ENCODE results near the gene PLAC9.

PLAC9 gene

DNA sequence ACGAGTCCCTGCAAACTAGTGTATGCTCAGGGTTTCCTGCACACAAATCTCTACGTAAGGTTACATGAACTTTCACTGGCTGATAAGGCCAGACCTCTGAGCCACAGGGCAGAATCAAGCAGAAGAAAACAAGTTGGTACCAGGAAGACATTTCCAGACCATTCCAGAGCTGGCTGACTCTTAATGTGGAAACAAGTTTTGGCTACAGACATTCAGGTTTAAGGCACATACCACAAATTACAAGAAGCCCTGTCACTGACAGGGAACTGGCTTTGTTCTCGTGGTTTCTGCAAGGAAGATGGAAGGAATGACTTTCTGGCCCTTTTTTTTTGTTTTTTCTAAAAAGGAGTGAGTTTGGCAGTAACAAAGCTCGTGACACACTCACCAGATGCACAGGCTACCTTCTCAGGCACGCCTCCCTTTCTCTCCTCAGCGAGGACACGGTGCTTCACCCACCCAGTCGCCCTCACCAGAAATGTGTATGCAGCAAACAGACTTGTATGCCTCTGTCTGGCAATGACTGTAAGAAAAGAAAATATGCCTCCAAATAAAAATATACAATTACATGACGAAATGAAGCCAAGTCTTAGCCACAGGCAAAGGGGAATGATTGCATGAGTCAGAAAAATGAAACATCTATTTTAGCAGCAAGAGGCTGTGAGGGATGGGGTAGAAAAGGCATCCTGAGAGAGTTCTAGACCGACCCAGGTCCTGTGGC, 22.6 kb downstream of the PLAC9 start (continued):
- TF ChIP-seq ZBTB26 (tag by site-specific recombination; optimal IDR thresholded peaks at IDR 0.05) (no peak), ZNF133 (tag by site-specific recombination; IDR thresholded peaks at IDR 0.05) (no peak), ZNF19 (tag by site-specific recombination; IDR thresholded peaks at IDR 0.05; ENCODE audit: low read depth) (no peak), ZNF670 (tag by site-specific recombination; IDR thresholded peaks at IDR 0.05; ENCODE audit: low read depth) (no peak), OVOL3 (tag by site-specific recombination; IDR thresholded peaks at IDR 0.05) (no peak)
- TF ChIP-seq, protein P1, sequence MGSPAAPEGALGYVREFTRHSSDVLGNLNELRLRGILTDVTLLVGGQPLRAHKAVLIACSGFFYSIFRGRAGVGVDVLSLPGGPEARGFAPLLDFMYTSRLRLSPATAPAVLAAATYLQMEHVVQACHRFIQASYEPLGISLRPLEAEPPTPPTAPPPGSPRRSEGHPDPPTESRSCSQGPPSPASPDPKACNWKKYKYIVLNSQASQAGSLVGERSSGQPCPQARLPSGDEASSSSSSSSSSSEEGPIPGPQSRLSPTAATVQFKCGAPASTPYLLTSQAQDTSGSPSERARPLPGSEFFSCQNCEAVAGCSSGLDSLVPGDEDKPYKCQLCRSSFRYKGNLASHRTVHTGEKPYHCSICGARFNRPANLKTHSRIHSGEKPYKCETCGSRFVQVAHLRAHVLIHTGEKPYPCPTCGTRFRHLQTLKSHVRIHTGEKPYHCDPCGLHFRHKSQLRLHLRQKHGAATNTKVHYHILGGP (tag by site-specific recombination; IDR thresholded peaks at IDR 0.05): no peak
- TF ChIP-seq, protein P2, sequence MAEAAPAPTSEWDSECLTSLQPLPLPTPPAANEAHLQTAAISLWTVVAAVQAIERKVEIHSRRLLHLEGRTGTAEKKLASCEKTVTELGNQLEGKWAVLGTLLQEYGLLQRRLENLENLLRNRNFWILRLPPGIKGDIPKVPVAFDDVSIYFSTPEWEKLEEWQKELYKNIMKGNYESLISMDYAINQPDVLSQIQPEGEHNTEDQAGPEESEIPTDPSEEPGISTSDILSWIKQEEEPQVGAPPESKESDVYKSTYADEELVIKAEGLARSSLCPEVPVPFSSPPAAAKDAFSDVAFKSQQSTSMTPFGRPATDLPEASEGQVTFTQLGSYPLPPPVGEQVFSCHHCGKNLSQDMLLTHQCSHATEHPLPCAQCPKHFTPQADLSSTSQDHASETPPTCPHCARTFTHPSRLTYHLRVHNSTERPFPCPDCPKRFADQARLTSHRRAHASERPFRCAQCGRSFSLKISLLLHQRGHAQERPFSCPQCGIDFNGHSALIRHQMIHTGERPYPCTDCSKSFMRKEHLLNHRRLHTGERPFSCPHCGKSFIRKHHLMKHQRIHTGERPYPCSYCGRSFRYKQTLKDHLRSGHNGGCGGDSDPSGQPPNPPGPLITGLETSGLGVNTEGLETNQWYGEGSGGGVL (tag by site-specific recombination; IDR thresholded peaks at IDR 0.05): no peak

GRCh38 chr10:80155696-80156215, 23.2 kb downstream of the PLAC9 start:
- H3K4me3 ChIP-seq (ENCODE audit: low read depth, low read length): no peak overlapping the region
- H3K4me1 ChIP-seq (ENCODE audit: control insufficient read depth, insufficient read depth, low read length): peaks cover 8% of the 10 kb centered on the region
- H3K27ac ChIP-seq (ENCODE audit: extremely low read depth, low read depth, low read length): no peak overlapping the region
- ChIA-PET POLR2A (no interaction called here), CTCF (interaction anchor here (1.3 to 1.4 kb wide), 2 partner anchors 48 to 52 kb away, joined by 3 read pairs; no protein-coding TSS in a partner anchor)
- TF ChIP-seq ZSCAN23 (tag by site-specific recombination; IDR thresholded peaks at IDR 0.05) (no peak), ZSCAN5A (tag by site-specific recombination; IDR thresholded peaks at IDR 0.05) (no peak), KLF8 (tag by site-specific recombination; IDR thresholded peaks at IDR 0.05) (no peak), ZNF335 (tag by site-specific recombination; conservative IDR thresholded peaks at IDR 0.05) (no peak), ZNF530 (tag by site-specific recombination; IDR thresholded peaks at IDR 0.05; ENCODE audit: low read depth) (no peak), ZNF518A (tag by site-specific recombination; conservative IDR thresholded peaks at IDR 0.05; ENCODE audit: low read depth) (no peak), ZBTB1 (tag by site-specific recombination; IDR thresholded peaks at IDR 0.05) (no peak), ZNF37A (tag by site-specific recombination; IDR thresholded peaks at IDR 0.05) (no peak), ZNF501 (tag by site-specific recombination; IDR thresholded peaks at IDR 0.05) (no peak), BCL11A (tag by site-specific recombination; IDR thresholded peaks at IDR 0.05; ENCODE audit: low read depth) (no peak)
- TF ChIP-seq, protein P3, sequence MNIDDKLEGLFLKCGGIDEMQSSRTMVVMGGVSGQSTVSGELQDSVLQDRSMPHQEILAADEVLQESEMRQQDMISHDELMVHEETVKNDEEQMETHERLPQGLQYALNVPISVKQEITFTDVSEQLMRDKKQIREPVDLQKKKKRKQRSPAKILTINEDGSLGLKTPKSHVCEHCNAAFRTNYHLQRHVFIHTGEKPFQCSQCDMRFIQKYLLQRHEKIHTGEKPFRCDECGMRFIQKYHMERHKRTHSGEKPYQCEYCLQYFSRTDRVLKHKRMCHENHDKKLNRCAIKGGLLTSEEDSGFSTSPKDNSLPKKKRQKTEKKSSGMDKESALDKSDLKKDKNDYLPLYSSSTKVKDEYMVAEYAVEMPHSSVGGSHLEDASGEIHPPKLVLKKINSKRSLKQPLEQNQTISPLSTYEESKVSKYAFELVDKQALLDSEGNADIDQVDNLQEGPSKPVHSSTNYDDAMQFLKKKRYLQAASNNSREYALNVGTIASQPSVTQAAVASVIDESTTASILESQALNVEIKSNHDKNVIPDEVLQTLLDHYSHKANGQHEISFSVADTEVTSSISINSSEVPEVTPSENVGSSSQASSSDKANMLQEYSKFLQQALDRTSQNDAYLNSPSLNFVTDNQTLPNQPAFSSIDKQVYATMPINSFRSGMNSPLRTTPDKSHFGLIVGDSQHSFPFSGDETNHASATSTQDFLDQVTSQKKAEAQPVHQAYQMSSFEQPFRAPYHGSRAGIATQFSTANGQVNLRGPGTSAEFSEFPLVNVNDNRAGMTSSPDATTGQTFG (tag by site-specific recombination; IDR thresholded peaks at IDR 0.05; ENCODE audit: borderline replicate concordance): no peak
- no peaks in the 10 kb centered on the region for H3K9me3 ChIP-seq (ENCODE audit: control insufficient read depth, insufficient read depth, low read depth, low read length)
- peaks cover 4 to 86% of the 10 kb centered on the region in 2 experiments for H3K36me3 ChIP-seq (ENCODE audit: control insufficient read depth in 2 of 2, insufficient read depth in 1 of 2, low read length in 2 of 2)

Data from HEK293 (cell line).